ACHN (cell line): ENCODE data around the gene HLCS.

Source experiments
- DNase-seq: peaks from one replicate; pipeline ENCODE4 v3.0.0-alpha.2; 2015
- in situ Hi-C: cut with HindIII; loops from 2 replicates; pipeline ENCODE4 v1.10.0; 2017; ENCODE audit warnings: low sequenced_read_pairs, low pct_ligation_motif_present, low pct_unique_long_range_greater_than_20kb

Gene HLCS

GRCh38 chr21:36893581-36893980 is 72.9 kb downstream of the HLCS start:
- no peak for DNase-seq
- in situ Hi-C loops, result no loop called here

GRCh38 chr21:36892201-36892600 is 74.3 kb downstream of the HLCS start:
- in situ Hi-C loops, result no loop called here

GRCh38 chr21:36891692-36892091 is 74.8 kb downstream of the HLCS start:
- DNase-seq, result no peak
- in situ Hi-C loops, result no loop called here

More at GRCh38 chr21:36892201-36892600, 74.3 kb downstream of the HLCS start:
- no peak for DNase-seq

GRCh38 chr21:36891121-36891520 is 75.3 kb downstream of the HLCS start:
- in situ Hi-C loops, result no loop called here

GRCh38 chr21:36890086-36890485 is 76.4 kb downstream of the HLCS start:
- no peak for DNase-seq
- in situ Hi-C loops, result no loop called here

More at GRCh38 chr21:36891121-36891520, 75.3 kb downstream of the HLCS start:
- DNase-seq, result no peak

- in situ Hi-C loops, result no loop called here
- DNase-seq, result no peak
These were observed 77.1 kb downstream of the HLCS start for GRCh38 chr21:36889401-36889800.

- in situ Hi-C loops, result no loop called here
- DNase-seq, result no peak
These were observed 78.0 kb downstream of the HLCS start for GRCh38 chr21:36888466-36888865.

GRCh38 chr21:36887963-36888362 is 78.5 kb downstream of the HLCS start:
- no peak for DNase-seq
- in situ Hi-C loops, result no loop called here

GRCh38 chr21:36883532-36884486 is 82.7 kb downstream of the HLCS start:
- in situ Hi-C loops, result no loop called here

GRCh38 chr21:36882776-36883175 is 83.7 kb downstream of the HLCS start:
- in situ Hi-C loops, result no loop called here
- no peak for DNase-seq

More at GRCh38 chr21:36883532-36884486, 82.7 kb downstream of the HLCS start:
- DNase-seq, result no peak

- DNase-seq, result no peak
- in situ Hi-C loops, result no loop called here
These were observed 85.2 kb downstream of the HLCS start for GRCh38 chr21:36881228-36881627.

- in situ Hi-C loops, result no loop called here
- DNase-seq, result no peak
These were observed 86.6 kb downstream of the HLCS start for GRCh38 chr21:36879827-36880226.

- in situ Hi-C loops, result no loop called here
- DNase-seq, result no peak
These were observed 88.7 kb downstream of the HLCS start for GRCh38 chr21:36877741-36878140.

- in situ Hi-C loops, result no loop called here
- no peak for DNase-seq
These were observed 91.8 kb downstream of the HLCS start for GRCh38 chr21:36874665-36875064.

GRCh38 chr21:36873513-36873912 is 93.0 kb downstream of the HLCS start:
- no peak for DNase-seq
- in situ Hi-C loops, result no loop called here

- no peak for DNase-seq
- in situ Hi-C loops, result no loop called here
These were observed 99.1 kb downstream of the HLCS start for GRCh38 chr21:36867291-36867905.

GRCh38 chr21:36866419-36866818 is 100.0 kb downstream of the HLCS start:
- in situ Hi-C loops, result no loop called here

GRCh38 chr21:36864974-36865373 is 101.5 kb downstream of the HLCS start:
- in situ Hi-C loops, result no loop called here
- no peak for DNase-seq

More at GRCh38 chr21:36866419-36866818, 100.0 kb downstream of the HLCS start:
- no peak for DNase-seq

GRCh38 chr21:36863260-36863659 is 103.2 kb downstream of the HLCS start:
- DNase-seq, result no peak
- in situ Hi-C loops, result no loop called here
